Measurements from ENCODE around the gene BECN2. TPM values are rescaled to one million over a fixed set of nuclear protein-coding genes. Genes with fewer than 3 reads are reported as not detected.

Gene BECN2
- polyA plus RNA-seq, 2 of the 4 experiments (the other 2 are of a cell fraction): not detected

GRCh38 chr1:241926141-241926540 lies 31.4 kb upstream of the BECN2 start:
- H3K27ac ChIP-seq: no peak overlapping the region
- CTCF ChIA-PET: no interaction called here
- ATAC-seq: no peak
- H3K4me1 ChIP-seq: no peaks in the 10 kb centered on the region
- H3K4me2 ChIP-seq: no peak overlapping the region
- POLR2A ChIA-PET: no interaction called here
- H3K4me3 ChIP-seq: no peak overlapping the region
- no peak for FAIRE-seq
- no peaks in the 10 kb centered on the region for H3K9me3 ChIP-seq
- no peak for DNase-seq (ENCODE audit: low read depth in 1 of 2, low spot score in 1 of 2)
- TF ChIP-seq, protein P1, sequence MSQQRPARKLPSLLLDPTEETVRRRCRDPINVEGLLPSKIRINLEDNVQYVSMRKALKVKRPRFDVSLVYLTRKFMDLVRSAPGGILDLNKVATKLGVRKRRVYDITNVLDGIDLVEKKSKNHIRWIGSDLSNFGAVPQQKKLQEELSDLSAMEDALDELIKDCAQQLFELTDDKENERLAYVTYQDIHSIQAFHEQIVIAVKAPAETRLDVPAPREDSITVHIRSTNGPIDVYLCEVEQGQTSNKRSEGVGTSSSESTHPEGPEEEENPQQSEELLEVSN (IDR thresholded peaks at IDR 0.05; ENCODE audit: borderline replicate concordance, low read depth): no peak
- TF ChIP-seq NPAS2 (CRISPR knock-in tag; IDR thresholded peaks at IDR 0.05; ENCODE audit: borderline replicate concordance): no peak
- TF ChIP-seq MAX (IDR thresholded peaks at IDR 0.05): no peak
- no peak for TF ChIP-seq REST (IDR thresholded peaks at IDR 0.05)
- TF ChIP-seq, protein P2, sequence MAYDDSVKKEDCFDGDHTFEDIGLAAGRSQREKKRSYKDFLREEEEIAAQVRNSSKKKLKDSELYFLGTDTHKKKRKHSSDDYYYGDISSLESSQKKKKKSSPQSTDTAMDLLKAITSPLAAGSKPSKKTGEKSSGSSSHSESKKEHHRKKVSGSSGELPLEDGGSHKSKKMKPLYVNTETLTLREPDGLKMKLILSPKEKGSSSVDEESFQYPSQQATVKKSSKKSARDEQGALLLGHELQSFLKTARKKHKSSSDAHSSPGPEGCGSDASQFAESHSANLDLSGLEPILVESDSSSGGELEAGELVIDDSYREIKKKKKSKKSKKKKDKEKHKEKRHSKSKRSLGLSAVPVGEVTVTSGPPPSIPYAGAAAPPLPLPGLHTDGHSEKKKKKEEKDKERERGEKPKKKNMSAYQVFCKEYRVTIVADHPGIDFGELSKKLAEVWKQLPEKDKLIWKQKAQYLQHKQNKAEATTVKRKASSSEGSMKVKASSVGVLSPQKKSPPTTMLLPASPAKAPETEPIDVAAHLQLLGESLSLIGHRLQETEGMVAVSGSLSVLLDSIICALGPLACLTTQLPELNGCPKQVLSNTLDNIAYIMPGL (CRISPR knock-in tag; IDR thresholded peaks at IDR 0.05; ENCODE audit: borderline replicate concordance): no peak
- TF ChIP-seq GATA3 (IDR thresholded peaks at IDR 0.05; ENCODE audit: borderline replicate concordance): no peak
- WGBS (ENCODE audit: missing lambda C conversion rate): 65% methylated on average over 5 of the region's 5 CpGs

GRCh38 chr1:241927321-241927720 lies 30.2 kb upstream of the BECN2 start:
- WGBS (ENCODE audit: missing lambda C conversion rate): 44% methylated on average over 4 of the region's 4 CpGs
- FAIRE-seq (no peak), ATAC-seq (no peak), DNase-seq (ENCODE audit: low read depth in 1 of 2, low spot score in 1 of 2) (no peak)
- ChIA-PET POLR2A (no interaction called here), CTCF (no interaction called here)
- Histone ChIP-seq H3K9me3 (no peaks in the 10 kb centered on the region), H3K4me2 (no peak overlapping the region), H3K4me3 (no peak overlapping the region), H3K27ac (no peak overlapping the region), H3K4me1 (no peaks in the 10 kb centered on the region)
- no peak for TF ChIP-seq EP300 (IDR thresholded peaks at IDR 0.05)
- TF ChIP-seq CBX8 (IDR thresholded peaks at IDR 0.05): no peak
- no peak for TF ChIP-seq MAZ (IDR thresholded peaks at IDR 0.05; ENCODE audit: borderline replicate concordance, low read depth, low read length)
- no peak for TF ChIP-seq BHLHE40 (IDR thresholded peaks at IDR 0.05; ENCODE audit: low read depth, low read length)
- no peak for TF ChIP-seq ZSCAN20 (CRISPR knock-in tag; IDR thresholded peaks at IDR 0.05)
- TF ChIP-seq JUNB (IDR thresholded peaks at IDR 0.05): no peak
- TF ChIP-seq HOXB13 (CRISPR knock-in tag; IDR thresholded peaks at IDR 0.05; ENCODE audit: low read depth): no peak
- TF ChIP-seq HDAC2 (IDR thresholded peaks at IDR 0.05): no peak
- no peak for TF ChIP-seq ZNF302 (CRISPR knock-in tag; IDR thresholded peaks at IDR 0.05)

- TF ChIP-seq ZC3H11A (IDR thresholded peaks at IDR 0.05) (no peak), PHF8 (IDR thresholded peaks at IDR 0.05; ENCODE audit: borderline replicate concordance, low read depth) (no peak), NFE2L2 (conservative IDR thresholded peaks at IDR 0.05; ENCODE audit: low read length) (no peak), BHLHE40 (IDR thresholded peaks at IDR 0.05; ENCODE audit: low read depth, low read length) (no peak), NR3C1 (IDR thresholded peaks at IDR 0.05) (no peak), EP300 (IDR thresholded peaks at IDR 0.05) (no peak), HOXB5 (CRISPR knock-in tag; IDR thresholded peaks at IDR 0.05) (no peak), EHMT2 (IDR thresholded peaks at IDR 0.05; ENCODE audit: low read depth) (no peak), TFCP2L1 (CRISPR knock-in tag; IDR thresholded peaks at IDR 0.05) (no peak), JUNB (IDR thresholded peaks at IDR 0.05) (no peak), KDM5A (IDR thresholded peaks at IDR 0.05) (no peak)
- TF ChIP-seq, protein P3, sequence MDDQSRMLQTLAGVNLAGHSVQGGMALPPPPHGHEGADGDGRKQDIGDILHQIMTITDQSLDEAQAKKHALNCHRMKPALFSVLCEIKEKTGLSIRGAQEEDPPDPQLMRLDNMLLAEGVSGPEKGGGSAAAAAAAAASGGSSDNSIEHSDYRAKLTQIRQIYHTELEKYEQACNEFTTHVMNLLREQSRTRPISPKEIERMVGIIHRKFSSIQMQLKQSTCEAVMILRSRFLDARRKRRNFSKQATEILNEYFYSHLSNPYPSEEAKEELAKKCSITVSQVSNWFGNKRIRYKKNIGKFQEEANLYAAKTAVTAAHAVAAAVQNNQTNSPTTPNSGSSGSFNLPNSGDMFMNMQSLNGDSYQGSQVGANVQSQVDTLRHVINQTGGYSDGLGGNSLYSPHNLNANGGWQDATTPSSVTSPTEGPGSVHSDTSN (IDR thresholded peaks at IDR 0.05): no peak
- TF ChIP-seq, protein P1 (IDR thresholded peaks at IDR 0.05; ENCODE audit: borderline replicate concordance, low read depth): no peak
- TF ChIP-seq, protein P4, sequence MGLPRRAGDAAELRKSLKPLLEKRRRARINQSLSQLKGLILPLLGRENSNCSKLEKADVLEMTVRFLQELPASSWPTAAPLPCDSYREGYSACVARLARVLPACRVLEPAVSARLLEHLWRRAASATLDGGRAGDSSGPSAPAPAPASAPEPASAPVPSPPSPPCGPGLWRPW (IDR thresholded peaks at IDR 0.05): no peak
- Histone ChIP-seq H3K4me3 (no peak overlapping the region), H3K4me2 (no peak overlapping the region), H3K9me3 (no peaks in the 10 kb centered on the region), H3K4me1 (no peaks in the 10 kb centered on the region), H3K27ac (no peak overlapping the region)
- POLR2A ChIA-PET: no interaction called here
- no peak for ATAC-seq
- FAIRE-seq: no peak
- DNase-seq (ENCODE audit: low read depth in 1 of 2, low spot score in 1 of 2): no peak
- CTCF ChIA-PET: interaction anchor here (0.5 kb wide), 1 partner anchor 42 kb away, joined by 3 read pairs; no protein-coding TSS in a partner anchor
- WGBS (ENCODE audit: missing lambda C conversion rate): 86% methylated on average over 6 of the region's 6 CpGs
These were observed 24.7 kb upstream of the BECN2 start for GRCh38 chr1:241932845-241933244.

Data from A549 (cell line).